Measurements from ENCODE around the gene DNM2.

DNA sequence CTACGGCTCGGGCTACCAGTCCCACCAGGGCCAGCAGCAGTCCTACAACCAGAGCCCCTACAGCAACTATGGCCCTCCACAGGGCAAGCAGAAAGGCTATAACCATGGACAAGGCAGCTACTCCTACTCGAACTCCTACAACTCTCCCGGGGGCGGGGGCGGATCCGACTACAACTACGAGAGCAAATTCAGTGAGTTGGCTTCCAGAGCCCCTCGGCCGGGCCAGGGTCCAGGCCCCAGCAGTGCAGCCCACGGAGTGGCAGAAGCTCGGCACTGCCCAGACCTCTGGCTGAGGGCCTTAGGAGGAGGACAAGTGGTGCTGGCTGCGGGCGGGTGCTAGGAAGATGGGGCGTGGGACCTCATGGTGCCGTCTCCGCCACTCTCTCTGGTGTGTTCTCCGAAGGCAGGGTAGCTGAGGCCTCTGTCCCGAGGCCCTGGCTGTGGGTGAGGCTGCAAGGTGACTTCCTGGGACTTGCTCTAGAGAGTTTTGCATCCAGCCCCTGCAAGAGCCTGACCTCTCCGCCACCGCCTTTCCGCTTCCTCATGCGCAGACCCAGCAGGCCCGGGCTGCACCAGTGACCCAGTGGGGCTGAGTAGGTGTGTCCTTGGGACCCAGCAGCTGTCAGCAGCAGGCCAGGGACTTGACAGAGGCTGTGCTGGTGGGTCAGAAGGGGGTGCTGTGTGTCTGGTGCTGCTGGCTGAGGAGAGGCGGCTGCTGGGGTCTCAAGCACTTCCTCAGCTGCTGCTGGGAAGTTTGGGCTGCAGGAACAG is 30.2 kb upstream of the DNM2 start:
- TF ChIP-seq REST (IDR thresholded peaks at IDR 0.05; ENCODE audit: insufficient read depth in 1 of 2, low read depth in 2 of 2, low read length in 2 of 2): no peak
- TF ChIP-seq POLR2AphosphoS5 (IDR thresholded peaks at IDR 0.05; ENCODE audit: low read depth, low read length): no peak
- no peak for TF ChIP-seq TAF1 (IDR thresholded peaks at IDR 0.05; ENCODE audit: borderline replicate concordance, insufficient read depth, low read length)
- no peak for TF ChIP-seq SIN3A (IDR thresholded peaks at IDR 0.05; ENCODE audit: borderline replicate concordance, insufficient read depth, low read length)
- TF ChIP-seq FOXP2 (optimal IDR thresholded peaks at IDR 0.05; ENCODE audit: borderline replicate concordance, extremely low read depth, extremely low read length, insufficient read depth): no peak
